GM19324 (cell line): Measurements from ENCODE around the gene NSA2.
A peak's percentile ranks its signal among the peaks of the same experiment; 100 is the strongest.
"Not testable (repeated sequence)": the region's sequence is repeated elsewhere in the genome, so short reads cannot be mapped to it uniquely, and the experiment has no call there.

ENCODE experiments used
- ATAC-seq: cut with Tn5 transposase; IDR thresholded peaks from one replicate; pipeline ENCODE4 v1.9.1; 2021; ENCODE audit warnings: mild to moderate bottlenecking, moderate library complexity; ENCODE audit not compliant: unreplicated experiment, low FRiP score

Gene NSA2

GRCh38 chr5:74766849-74767578 lies at the start of gene NSA2, which contains the start of gene GFM2:
TSS of gene NSA2 (plus strand) at chr5:74767249. CDS start at chr5:74767361, 112 bp downstream.
TSS of gene GFM2 (minus strand) at chr5:74767117. CDS start at chr5:74763742, 3,375 bp downstream.
- peak; percentile 88 for ATAC-seq

DNA sequence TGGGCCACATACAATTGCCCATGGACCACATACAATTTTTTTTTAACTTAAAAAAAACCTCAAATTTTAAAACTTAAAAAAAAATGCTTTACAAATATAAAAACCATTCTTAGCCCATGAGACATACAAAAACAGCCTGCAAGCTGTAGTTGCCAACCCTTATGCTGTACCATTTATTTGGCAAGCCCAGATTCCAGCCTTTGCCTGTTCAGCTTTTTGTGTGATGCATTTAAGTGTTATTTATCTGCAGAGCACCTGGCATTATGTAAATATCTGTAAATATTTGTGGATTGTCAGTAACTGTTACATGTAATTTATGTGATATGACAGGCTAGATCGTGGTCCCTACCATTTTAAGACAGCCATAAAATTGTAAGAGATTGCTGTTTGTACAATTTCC lies 49.5 kb upstream of the NSA2 start:
- ATAC-seq: no peak

- no peak for ATAC-seq
Observed at GRCh38 chr5:74722271-74722670, 44.8 kb upstream of the NSA2 start.

DNA sequence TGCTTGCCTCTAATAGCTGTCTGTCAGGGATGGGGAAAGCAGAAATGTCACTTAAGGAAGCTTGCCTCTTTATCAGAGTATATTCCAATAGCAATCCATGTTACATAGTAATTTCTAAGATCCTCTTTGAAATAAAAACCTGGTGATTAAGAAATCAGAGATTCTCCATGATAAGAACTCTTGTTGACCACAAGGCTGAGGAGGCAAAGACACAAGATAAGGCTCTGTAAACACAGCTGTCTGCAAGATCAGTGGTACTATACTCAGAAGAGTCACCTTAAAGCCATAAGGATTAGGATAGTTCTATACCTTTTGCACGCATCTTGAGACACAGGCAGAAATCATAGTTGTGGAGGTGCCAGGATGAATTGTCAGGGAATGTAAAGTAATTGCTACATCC lies 41.7 kb upstream of the NSA2 start:
- ATAC-seq: no peak

DNA sequence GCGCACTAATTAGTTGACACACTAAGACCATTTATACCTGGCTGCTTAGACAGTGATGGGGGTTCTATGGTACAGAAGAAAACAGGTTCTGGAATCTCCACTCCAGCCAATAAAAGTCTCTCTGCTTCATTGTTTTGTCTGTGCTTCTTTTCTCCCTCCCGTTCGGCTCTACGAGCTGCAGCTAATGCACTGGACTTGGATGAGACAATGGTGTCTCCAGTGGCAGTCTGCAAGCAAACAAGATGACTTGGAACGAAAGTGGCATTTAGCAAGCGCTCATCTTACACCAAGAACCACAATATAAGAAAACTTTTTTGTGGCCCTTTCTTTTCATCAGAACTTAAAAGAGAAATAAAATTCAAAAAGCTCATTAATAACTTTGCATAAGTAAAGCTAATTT lies 30.3 kb upstream of the NSA2 start:
- no peak for ATAC-seq

DNA sequence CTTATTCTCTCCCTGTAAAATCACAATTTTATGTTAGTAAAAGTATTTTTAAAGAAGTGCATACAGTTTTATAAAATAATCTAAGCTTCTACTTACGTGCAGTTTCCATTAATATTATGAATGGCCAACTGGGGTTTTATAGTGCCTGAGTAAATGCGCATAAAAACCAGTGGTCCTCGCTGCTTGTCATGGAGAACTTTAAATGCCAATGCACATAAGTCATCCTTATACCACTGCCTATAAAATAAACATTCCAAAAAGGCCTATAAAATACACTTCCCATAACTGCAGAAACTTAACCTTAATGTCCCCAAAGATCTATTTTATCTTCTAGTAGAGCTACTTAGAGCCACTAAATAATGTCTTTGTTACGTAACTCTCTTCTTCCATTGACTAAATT lies 28.6 kb upstream of the NSA2 start:
- no peak for ATAC-seq

GRCh38 chr5:74748742-74749141 lies 18.3 kb upstream of the NSA2 start:
- ATAC-seq: not testable (repeated sequence)

DNA sequence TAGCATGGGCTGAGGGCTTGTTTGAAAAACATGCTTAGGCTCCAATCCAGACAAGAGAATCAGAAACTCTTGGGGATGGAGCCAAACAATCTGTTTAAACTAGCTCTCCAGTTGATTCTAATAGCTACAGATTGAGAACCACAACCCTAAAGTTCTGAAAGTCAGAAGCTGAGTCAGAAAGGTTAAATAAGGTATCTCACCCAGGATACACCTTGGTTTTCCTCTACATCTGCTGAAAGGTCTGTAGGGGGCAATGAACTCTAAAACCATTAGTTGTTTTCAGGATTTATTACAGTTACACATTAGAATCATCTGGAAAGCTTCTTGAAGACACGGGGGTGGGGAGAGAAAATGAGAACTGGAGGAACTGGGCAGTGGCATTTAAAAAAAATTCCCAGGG lies 5.8 kb upstream of the NSA2 start:
- no peak for ATAC-seq

DNA sequence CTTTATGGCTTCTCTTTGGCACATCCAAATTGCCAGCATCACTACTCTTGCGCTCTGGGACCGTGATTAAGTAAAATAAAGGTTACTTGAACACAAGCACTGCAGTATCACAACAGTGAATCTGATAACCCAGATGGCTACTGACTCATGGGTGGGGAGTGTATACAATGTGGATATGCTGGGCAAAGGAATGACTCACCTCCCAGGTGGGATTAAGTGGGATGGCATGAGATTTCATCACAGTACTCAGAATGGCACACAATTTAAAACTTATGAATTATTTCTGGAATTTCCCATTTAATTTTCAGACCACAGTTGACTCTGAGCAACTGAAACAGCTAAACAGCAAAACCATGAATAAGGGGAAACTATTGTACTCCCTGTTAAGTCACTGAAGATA lies 4.5 kb upstream of the NSA2 start:
- ATAC-seq: no peak

- ATAC-seq: no peak
Observed at GRCh38 chr5:74763504-74763903, 3.5 kb upstream of the NSA2 start.

DNA sequence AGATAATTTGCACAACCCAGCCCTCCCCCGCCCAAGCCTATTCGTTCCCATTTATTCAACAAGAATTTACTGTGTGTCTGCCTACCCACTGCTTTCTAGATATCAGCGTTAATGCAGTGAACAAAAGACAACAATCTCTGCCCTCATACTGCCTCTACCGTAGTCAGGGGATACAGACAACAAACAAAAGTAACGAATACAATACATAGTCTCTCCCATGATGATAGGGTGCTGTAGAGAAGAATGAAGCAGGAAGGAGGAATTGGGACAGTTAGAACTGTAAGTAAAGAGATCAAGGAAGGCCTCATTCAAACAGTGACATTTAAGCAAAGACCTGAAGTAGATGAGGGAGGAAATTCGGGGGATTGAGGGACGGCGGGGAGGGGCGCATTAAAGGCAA lies 1.8 kb upstream of the NSA2 start:
- no peak for ATAC-seq

- ATAC-seq: no peak
Observed at GRCh38 chr5:74765929-74766328, 1.1 kb upstream of the NSA2 start.

GRCh38 chr5:74766418-74766848 lies 616 bp upstream of the NSA2 start:
- ATAC-seq: peak; percentile 24

DNA sequence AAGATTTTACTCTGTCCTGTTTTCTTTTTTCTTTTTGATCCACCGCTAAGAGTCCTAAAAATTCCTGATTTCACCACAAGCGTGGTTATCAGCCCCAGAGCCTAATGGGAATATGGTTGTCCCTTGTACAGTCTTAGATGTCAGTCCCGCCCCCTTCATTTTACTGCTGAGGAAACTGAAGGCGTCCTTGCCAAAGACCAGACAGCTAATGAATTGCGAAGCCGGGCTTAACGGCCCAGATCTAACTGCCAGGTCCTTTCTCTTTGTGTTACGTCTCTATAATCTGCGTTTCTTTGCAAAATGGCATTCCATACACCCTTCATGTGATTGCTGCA lies 497 bp downstream of the NSA2 start:
- peak; percentile 34 for ATAC-seq

DNA sequence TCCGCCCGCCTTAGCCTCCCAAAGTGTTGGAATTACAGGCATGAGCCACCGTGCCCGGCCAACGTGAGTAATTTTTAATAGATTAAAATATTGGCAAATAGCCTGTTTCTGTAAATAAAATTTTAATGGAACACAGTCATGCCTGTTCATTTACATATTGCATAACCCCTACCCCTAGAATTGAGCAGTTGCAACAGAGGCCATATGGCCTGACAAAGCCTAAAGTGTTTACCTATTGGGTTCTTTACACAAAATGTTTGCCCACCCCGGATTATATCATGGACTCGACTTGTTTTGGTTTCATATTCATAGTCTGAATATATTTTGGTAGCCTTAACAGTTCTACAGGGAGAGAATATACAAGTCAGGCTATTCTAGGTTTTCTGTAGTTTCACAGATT lies 5.3 kb downstream of the NSA2 start:
- ATAC-seq: no peak

- no peak for ATAC-seq
Observed at GRCh38 chr5:74778609-74779008, 11.6 kb downstream of the NSA2 start.

DNA sequence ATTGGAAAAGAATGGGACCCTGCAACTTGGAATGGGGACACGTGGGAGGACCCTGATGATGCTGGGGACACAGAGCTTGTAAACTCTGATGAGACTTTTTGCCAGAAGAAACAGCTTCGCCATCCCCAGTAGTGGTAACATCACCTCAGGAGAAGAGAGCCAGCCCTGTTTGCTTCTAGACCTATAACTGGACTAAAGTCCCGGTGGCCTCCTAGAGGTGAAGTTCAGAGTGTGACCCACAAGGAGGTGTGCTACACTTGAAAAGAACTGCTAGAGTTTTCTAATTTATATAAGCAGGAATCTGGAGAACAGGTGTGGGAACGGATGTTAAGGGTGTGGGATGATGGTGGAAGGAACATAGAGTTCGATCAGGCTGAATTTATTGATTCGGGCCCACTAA lies 19.8 kb downstream of the NSA2 start:
- ATAC-seq: no peak

DNA sequence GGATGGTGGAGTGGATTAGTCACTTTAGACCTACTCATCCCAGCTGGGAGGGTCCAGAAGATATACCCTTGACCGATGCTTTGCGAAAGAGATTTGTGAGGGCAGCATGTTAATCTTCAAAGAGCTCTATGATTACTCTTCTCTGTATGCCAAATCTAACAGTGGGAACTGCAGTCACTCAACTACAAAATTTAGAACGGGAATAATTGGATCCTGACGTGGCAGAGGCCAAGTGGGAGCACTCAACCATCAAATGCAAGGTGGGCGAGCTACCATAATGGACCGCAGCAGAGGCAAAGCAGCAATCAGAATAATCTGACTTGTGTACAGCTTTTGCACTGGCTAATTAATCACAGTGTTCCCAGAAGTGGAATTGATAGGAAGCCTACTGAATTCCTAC lies 20.4 kb downstream of the NSA2 start:
- ATAC-seq: no peak

- not testable (repeated sequence) for ATAC-seq
Observed at GRCh38 chr5:74791669-74792068, 24.6 kb downstream of the NSA2 start.

GRCh38 chr5:74798977-74799911 lies 32.2 kb downstream of the NSA2 start:
- no peak for ATAC-seq

- no peak for ATAC-seq
Observed at GRCh38 chr5:74801197-74801596, 34.1 kb downstream of the NSA2 start.

DNA sequence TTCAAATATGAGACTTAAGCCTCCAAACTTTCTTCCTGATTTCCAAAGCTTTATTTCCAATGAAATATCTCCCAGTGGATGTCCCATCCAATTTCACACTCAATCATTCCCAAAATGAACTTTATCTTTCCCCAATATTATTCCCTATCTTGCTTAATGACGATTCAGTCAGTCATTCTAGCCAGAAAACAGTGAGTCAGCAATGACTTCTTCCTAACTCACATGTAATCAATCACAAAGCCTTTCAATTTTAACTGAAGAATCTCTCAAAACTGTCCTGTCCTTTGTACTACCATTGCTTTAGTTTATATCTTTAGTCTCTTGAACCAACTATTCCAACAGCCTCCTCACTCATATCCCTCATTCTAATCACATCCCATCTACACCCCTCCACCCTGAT lies 34.9 kb downstream of the NSA2 start:
- no peak for ATAC-seq
